NCI-H1930 (cell line): Measurements from ENCODE around the gene WDPCP.
"Not testable (repeated sequence)": the region's sequence is repeated elsewhere in the genome, so short reads cannot be mapped to it uniquely, and the experiment has no call there.

Experiments used
- DNase-seq, 2 experiments: peaks; one replicate each; lab custom pipeline; 2025; lab: John Stamatoyannopoulos, UW

WDPCP gene

DNA sequence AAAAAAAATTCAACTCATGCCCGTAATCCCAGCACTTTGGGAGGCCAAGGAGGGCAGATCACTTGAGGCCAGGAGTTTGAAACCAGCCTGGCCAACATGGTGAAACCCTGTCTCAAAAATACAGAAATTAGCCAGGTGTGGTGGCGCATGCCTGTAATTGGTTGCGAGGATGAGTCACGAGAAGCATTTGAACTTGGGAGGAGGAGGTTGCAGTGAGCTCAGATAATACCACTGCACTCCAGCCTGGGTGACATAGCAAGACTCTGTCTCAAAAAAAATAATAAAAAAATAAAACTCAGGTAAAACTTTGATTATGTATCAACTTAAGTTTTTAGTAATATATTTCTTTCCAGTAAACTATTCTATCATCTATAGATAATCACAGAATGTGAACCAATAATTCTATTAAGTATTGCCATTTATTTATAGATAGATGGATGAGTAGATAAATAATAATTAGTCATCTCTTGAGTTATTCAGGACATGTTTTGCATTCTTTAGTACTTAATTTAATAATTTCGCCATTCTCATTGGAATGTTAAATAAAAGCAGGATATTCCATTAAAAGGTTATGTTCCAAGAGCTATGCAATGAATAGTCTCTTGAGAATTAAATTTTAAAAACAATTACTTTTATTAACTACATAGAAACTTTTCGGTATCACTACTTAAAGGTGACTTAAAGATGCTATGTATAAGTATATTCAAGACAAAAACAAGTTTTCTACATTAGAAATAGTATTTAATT lies 48.7 kb downstream of the WDPCP start:
- no peak for DNase-seq

DNA sequence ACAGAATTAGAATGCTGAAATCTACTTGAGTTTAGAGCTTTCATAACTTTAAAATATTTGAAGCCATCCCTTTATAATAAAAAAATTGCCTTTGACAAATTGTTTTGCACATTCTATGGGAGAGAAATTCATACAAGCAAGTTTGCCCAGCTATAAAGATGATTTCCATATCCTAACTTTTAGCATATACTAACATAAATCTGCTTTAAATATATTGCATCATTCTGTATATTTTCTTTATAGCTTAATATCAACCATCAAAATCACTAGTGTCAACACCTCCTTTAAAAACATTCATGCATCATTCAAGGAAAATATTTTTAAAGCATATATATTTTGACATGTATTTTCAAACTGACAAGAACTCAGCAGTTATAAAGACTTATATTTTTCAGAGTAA lies 49.9 kb downstream of the WDPCP start:
- DNase-seq = no peak

DNA sequence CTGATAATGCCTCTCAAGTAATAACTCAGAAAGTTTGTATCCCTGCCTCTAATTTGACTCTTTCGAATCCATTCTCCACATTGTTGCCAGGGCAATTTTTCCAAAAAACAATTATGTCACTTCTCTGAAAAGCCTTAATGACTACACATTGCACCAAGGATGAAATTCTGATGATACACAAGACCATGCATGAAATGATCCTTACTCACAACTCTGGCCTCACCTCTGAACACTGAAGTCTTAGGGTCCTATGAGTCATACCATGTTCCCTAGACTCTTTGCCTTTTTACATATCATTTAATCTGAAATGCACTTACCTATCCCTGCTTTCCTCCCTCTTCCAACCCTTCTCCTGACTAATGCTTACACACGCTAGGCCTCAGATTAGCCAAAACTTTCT lies 51.0 kb downstream of the WDPCP start:
- no peak for DNase-seq

DNA sequence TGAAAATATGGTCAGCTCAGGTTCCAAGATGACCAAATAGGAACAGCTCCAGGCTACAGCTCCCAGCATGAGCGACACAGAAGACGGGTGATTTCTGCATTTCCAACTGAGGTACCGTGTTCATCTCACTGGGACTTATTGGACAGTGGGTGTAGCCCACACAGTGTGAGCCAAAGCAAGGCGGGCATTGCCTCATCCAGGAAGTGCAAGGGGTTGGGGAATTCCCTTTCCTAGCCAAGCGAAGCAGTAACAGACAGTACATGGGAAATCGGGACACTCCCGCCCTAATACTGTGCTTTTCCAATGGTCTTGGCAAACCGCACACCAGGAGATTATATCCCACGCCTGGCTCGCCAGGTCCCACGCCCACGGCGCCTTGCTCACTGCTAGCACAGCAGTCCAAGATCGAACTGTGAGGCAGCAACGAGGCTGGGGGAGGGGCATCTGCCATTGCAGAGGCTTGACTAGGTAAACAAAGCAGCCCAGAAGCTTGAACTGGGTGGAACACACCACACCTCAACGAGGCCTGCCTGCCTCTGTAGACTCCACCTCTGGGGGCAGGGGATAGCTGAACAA lies 57.5 kb downstream of the WDPCP start:
- no peak for DNase-seq

DNA sequence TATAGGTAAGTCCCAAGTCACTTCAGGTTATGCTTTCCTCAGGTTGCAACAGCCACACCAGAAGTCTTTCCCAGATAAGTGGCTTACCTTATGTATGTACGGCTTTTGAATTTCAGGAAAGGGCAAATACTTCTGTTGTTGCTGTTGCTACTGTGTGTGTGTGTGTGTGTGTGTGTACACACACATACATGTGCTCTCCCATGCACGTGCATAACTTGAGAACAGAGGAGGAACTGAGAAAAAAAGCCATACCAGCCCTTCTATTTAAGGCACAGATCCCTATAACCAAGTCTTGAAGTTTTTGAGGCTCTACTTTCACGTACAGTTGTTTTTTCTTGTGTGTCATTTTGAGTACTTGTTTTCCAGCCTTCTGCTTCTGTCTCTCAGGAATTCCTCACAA lies 62.4 kb downstream of the WDPCP start:
- no peak for DNase-seq

DNA sequence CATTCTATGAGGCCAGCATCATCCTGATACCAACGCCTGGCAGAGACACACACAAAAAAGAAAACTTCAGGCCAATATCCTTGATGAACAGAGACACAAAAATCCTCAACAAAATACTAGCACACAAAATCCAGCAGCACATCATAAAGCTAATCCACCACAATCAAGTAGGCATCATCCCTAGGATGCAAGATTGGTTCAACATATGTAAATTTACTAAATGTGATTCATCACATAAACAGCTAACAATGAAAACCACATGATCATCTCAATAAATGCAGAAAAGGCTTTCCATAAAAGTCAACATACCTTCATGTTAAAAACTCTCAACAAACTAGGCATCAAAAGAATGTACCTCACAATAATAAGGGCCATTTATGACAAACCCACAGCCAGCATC lies 65.3 kb downstream of the WDPCP start:
- DNase-seq = no peak

DNA sequence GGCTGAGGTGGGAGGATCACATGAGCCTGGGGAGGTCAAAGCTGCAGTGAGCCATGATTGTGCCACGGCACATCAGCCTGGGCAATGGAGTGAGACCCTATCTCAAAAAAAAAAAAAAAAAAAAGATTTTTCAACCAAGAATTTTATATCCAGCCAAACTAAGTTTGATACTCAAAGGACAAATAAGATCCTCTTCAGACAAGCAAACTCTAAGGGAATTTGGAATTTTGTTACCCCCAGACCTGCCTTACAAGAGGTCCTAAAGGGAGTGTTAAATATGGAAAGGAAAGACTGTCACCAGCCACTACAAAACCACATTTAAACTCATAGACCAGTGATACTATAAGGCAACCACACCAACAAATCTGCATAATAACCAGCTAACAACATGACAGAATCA lies 67.5 kb downstream of the WDPCP start:
- DNase-seq = no peak

DNA sequence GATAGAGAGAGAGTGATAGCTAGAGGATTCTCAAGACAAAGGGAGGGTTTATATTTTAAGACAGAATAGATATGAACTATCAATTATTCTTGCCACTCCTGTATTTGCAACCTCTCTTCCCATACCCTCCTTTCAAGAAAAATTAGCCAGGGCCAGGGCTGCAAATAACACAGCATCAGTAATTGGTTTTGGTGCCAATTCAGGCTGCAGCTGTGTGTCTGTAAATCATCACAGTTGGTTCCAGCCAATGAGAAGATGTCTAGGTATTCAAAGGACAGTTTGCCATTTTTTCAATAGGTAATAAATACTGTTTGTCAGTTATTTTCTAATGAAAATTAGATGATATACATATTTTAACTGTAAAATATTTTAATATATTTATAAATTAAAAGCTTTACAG lies 73.5 kb downstream of the WDPCP start:
- no peak for DNase-seq

DNA sequence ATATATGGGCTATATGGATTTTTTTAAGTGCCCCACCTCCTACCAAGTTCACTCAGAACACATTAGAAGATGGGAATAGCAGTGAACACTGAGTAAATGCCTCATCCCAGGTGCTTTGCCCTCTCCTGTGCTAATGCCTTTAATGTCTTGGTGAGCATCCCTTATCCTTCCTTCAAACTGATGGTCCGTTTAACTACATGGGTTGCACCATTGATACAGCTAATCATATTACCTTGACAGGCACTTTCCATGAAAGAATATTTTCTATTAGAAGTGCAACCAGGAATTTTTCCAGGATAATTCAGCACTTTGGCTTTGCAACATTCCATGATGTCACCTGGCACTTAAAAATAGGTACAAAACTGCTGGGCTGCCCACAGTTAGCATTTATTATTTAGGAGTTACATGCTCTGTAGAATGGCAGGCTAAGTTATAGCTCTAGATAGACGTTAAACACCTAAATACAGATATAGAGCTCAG lies 74.0 kb downstream of the WDPCP start:
- no peak for DNase-seq

DNA sequence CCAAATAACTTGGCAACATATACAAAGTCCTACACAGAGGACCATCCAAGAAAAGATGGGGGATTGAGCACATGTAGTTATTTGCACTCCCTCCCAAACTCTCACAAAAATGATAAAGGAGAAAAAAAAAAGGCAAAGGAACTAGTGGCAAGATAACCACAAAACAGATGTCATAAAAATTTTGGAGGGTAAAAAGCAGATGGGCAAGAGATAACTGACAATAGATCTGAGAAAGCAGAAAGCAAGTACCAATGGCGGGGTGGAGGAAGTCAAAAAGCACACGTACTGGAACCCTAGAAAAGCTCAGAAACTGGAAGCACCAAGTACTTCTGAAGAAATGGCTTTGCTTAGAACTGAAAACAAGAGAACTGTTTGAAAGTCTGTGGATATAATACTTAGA lies 82.0 kb downstream of the WDPCP start:
- no peak for DNase-seq

DNA sequence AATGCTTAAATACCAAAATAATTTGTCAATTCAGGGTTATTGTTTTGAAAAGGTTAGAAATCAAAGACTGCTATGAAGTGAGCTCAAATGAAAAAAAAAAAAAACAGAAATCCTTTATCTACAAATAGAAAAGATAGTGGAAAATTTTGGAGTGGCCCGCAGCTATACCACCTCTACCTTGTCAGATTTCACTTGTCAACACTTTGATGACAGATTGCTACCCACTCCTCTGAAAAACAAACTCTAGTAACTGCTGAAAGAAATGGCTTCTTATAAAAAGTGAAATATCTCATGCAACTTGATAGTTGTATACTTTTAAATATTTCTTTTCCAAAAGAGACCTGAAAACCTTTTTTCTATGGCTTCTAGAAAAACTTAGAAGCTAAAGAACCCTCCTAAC lies 84.5 kb downstream of the WDPCP start:
- DNase-seq = no peak

DNA sequence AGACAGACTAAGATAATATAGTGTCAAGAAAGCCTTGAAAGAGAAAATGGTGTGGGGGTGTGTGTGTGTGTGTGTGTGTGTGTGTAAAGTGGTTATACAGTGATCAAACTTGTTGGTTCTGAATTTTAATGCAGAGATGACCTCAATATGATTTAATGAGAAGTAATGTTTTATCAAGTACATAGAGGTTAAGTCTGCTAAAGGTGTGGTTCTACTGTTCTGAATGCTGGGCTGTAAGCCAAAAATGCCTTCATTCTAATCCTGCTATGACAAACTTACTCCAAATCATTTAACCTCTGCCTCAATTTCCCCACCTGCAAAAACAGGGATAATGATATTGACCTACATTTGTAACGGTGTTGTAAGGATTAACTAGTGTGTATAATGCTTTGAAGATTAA lies 87.9 kb downstream of the WDPCP start:
- DNase-seq = no peak

DNA sequence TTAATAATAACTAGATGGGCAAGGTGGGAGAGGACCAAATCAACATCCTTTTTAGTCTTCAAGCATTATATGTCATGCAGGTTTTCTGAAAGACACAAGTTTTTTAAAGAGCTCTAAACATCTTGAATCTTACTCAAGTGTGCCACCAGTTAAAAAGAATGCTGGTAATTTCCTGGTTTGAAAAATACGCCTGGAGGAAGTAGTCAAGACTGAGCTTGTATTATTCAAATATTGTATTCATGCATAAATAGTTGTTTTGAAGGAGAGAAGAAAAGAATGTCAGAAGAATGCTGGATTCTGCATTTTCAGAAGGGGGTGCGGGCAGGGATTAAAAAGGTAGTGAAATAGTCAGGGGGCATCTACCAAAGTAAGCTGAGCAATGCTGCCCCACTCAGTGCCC lies 90.7 kb downstream of the WDPCP start:
- no peak for DNase-seq

DNA sequence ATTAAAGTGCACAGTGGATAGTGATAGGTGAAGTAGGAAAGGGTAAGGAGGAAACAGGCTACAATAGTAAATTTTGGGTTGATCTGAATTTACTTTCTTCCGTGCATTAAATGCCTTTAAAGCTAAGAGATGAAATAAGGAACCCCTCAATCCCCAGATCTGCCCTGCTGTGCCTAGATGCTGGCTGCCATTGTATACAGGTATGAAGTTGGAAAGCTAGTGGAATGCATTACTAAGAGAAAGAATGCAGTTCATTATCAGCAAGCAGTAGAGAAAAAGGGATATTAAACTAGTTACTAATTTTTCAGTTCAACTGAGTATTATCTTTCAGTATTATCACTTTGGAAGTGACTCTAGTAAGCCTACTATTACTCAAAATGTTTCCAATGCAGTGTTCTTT lies 93.3 kb downstream of the WDPCP start:
- DNase-seq = no peak

DNA sequence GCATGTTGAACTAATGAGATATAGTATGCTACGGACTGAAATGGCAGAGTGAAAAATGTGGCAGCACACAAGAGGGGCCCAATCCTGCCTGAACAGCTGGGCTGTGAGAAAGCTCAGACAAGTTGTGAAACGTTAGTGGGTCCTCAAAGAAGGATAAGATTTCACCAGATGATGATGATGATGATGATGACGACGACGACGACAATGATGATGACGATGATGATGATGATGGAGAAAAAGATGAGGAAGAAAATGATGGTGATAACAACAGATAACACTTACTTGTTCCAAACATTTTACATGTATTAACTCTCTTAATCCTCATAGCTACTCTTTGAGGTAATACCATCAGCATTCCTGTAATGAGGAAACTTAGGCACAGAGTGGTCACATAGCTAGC lies 94.2 kb downstream of the WDPCP start:
- no peak for DNase-seq

DNA sequence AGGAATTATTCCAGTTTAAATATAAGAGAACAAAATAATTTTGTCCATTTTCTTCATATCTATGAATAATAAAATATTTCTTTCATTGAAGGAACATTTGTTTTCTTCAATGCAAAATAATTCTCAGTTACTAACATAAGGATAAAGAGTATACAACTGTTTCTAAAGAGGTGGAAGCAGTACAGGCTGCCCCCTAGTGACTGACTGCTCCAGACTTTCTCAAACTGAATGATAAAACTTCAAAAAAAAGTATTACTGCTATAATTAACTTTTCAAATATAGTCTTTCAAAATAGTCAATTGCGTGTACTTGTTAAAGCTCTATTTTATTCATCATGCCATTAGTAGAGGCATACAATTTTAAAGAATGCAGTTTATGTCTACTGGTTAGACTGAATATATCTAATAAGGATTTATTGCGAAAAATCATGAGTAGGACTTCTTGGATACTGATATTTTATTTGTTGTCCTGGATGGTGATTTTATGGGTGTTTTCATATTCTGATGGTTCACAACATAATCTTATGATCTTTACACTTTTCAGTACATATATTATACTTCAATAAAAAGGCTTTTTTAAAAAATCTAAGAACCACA lies 100.1 kb downstream of the WDPCP start:
- DNase-seq = no peak

DNA sequence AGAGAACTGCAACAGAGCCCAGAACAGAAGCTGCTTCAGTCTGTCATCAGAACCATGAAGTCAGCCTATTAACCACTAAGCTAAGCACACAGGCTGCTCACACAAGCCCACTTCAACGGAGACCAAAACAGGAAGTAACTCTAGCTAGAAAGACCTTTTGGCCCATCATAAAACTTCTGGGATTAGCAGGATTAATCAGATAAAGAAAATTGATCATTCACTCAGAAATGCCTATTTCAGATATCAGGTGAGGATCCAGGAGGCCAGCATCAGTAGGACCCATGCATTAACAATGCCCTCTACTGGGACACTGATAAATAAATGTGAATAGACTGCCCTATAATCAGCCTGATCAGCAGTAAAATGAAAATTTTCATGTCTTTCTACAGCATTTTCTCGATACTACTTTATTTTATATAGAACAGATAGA lies 101.4 kb downstream of the WDPCP start:
- no peak for DNase-seq

DNA sequence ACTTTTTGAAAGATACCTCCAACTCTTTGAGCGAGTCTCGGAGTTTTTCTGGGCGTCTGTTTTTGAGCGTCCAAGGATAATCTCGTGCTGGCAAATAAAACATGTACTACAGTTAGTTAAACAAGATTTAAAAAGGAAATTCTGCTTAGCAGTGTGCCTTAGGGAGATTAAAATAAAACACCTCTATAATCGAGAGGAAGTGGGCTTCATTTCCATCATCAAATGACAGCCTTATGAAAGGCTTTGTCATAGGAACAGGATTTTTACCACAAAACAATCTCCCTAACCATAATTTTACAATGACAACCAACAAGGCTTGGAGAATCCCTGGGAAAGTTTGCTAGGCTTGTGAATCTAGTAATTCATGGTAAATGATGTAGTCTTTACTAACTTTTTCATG lies 103.4 kb downstream of the WDPCP start:
- DNase-seq = no peak

DNA sequence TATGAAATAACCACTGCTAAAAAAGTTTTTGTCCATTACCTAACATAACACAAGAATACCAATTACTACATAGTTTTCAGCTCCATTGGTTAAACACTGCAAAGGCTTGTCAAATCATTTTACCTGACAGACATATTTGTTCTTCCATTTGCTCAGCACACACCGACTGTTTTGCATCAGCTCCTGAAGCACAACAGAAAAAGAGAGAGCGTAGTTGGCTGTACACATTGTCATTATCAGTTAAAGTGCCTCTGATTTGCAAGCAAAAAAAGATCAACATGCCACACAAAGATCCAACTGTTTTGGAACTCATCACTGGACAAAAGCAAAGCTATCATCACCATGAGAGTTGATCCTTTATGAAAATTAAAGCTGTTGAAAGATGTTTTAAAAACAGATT lies 103.8 kb downstream of the WDPCP start:
- peak; percentile 69 to 75 for DNase-seq

DNA sequence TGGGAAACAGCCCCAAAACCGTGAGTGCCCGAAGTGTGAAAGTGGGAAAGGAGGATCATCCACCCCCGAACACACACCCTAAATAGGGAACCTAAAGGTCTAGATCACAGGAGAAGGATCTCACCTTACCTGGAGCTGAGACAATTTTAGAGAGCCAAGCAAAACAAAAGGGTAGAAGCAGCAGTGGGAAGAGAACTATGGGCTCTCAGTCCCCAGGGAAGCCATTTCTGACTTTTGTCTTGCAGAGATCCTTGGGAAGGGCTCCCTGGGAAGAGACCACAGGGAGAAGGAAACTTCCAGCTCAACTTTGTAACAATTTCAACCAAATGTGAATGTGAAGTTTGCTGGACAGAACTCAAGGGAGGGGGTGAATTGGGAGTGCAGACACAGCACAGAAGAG lies 110.6 kb downstream of the WDPCP start:
- DNase-seq = no peak

DNA sequence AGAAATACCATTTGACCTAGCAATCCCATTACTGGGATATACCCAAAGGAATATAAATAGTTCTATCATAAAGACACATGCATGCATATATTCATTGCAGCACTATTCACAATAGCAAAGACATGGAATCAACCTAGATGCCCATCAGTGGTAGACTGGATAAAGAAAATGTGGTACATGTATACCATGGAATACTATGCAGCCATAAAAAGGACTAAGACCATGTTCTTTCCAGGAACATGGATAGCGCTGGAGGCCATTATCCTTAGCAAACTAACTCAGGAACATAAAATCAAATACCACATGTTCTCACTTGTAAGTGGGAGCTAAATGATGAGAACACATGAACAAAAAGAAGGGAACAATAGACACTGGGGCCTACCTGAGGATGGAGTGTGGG lies 119.0 kb downstream of the WDPCP start:
- not testable (repeated sequence) for DNase-seq

DNA sequence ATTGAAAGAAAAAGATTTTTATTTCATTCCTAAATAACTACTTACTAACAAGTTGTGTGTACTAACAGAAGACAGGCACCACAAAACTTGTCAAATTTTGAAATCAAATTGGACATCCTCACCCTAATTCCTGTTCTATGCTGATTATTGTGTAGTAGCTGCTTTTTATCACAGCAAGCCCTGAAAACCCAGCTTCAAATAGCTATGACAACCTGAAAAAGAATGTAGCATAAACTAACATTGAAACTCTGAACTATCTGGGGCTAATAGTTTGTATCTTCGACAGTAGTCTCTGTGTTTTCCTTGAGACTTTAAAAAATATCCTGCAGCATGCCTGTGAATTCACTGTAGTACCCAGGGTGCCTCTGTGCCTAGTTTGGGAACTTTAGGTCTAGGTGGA lies 122.6 kb downstream of the WDPCP start:
- no peak for DNase-seq

DNA sequence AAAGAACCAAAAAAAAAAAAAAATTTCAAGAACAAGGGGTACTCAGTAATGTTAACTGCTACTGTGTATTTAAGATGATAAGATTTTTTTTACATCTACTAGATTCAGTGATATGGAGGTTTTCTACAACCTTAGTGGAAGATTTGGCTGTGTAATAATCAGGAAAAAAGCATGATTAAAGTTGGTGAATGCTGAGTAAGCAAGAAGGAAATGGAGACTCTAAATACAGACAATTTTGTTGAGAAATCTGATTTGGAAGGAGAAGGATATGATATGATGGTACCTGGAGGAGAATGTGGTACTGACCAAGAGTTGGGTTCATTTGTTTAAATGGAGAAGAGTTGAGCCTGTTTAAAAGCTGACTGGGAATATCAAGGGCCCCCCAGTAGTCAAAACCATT lies 125.1 kb downstream of the WDPCP start:
- DNase-seq = no peak

DNA sequence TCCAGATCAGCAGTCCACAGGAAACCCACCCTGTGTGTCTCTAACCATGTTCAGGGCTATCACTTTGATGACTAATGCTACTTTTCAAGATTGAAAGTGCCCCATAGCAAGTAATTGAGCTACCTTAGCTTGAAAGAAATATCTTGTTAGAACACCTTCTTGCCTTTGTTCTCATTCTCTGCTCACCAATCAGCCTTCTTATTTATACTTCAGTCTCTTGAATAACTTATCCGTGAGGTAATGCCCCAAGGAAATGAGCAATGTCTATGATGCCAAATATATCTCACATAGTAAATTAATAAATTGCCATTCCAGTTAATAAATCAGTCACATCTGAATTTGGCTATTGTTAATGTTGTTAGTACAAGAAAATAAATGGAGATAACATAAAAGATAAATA lies 141.6 kb downstream of the WDPCP start:
- DNase-seq = no peak
